ENCODE results near the gene ZNF668.
"Not testable (repeated sequence)": the region's sequence is repeated elsewhere in the genome, so short reads cannot be mapped to it uniquely, and the experiment has no call there.

The ZNF668 gene

DNA sequence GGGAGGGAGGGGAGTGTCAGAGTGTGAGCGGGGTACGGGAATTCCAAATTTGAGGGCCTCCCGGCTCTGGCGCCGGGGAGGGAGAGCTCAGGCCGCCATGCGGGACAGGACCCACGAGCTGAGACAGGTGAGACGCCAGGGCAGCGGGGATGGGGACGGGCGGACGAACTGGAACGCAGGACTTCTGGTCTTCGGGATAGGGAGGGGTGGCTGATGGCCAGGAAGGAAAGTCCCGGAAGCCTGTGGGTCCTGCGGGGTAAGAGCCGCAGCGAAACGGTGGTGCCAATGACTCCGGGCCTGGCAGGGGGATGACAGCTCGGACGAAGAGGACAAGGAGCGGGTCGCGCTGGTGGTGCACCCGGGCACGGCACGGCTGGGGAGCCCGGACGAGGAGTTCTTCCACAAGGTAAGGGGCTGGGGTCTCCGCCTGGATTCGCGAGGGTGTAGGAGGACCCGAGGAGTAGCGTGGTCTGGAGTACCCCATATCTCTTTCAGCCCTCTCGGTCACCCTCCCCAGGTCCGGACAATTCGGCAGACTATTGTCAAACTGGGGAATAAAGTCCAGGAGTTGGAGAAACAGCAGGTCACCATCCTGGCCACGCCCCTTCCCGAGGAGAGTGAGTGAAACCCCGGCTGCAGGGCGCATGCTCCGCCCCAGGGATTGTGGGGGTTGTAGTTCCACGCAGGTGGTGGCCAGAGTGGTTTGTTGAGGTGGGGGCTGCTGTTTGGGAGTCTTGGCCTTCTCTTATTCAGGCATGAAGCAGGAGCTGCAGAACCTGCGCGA, 40.1 kb downstream of the ZNF668 start:
- Mint-ChIP-seq H3K9me3 (no peaks in the 10 kb centered on the region), H3K4me1 (ENCODE audit: low read depth) (peaks cover 22% of the 10 kb centered on the region), H3K36me3 (ENCODE audit: low read depth) (peaks cover 17% of the 10 kb centered on the region), H3K4me3 (peak overlapping the region; percentile 98), H3K27ac (peak overlapping the region; percentile 94), H3K27me3 (ENCODE audit: low read depth) (no peaks in the 10 kb centered on the region)
- DNase-seq (ENCODE audit: low spot score): peak; percentile 87

DNA sequence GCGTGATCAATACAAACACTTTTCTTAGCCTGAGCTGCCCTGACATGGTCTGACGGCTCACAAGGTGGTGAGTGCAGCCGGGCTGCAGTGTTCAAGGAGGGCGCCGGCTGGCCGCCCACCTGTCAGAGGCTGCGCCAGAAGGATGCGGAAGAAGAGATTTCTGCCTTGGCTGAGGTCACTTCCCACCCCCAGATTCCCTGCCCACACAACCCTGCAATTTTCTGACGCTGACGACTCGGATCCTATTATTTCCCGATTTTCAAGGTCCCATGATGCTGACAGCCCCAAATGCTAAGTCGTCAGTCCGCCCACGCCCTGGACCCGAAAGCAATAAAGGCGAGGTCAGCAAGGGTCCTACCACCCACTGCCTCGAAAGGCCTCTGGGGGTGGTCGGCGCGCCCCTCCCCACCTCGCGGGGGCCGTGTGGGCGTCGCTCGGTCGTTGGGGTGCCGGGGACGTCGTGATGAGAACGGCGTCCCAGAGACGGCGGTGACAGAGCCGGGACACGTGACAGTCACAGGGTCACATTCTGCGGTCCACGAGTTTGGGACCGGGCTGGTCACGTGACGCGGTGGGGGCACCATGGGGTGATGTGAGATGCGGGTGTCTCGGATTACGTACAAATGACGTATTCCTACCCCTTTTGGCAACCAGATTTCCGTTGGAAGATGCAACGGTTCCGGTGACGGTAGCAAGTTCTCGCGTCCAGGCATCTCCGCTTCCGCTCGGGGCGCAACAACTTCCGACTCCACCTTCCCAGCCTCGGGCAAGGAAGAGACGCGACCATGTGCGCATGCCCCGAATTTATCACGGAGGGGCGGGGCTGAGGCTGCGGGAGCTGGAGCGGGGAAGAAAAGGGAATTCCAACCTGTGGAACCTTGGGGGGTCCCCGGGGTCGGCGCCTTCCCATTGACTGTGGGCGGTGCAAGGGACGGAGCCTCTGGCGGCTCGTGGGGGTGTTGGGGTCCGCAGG, 41.0 kb downstream of the ZNF668 start, which contains the start of gene STX4:
Gene STX4, plus strand, starts transcription at position 823 of the 973 bp plus-strand sequence. CDS start 248 bp downstream, outside the sequence.
- peak within 1 kb of the TSS; percentile 94 for H3K27ac Mint-ChIP-seq
- no peaks in the 10 kb centered on the region for H3K27me3 Mint-ChIP-seq (ENCODE audit: low read depth)
- no peaks in the 10 kb centered on the region for H3K9me3 Mint-ChIP-seq
- peaks cover 22% of the 10 kb centered on the region for H3K4me1 Mint-ChIP-seq (ENCODE audit: low read depth)
- peak within 1 kb of the TSS; percentile 98 for H3K4me3 Mint-ChIP-seq
- DNase-seq (ENCODE audit: low spot score): peak; percentile 98
- peaks cover 14% of the 10 kb centered on the region for H3K36me3 Mint-ChIP-seq (ENCODE audit: low read depth)

DNA sequence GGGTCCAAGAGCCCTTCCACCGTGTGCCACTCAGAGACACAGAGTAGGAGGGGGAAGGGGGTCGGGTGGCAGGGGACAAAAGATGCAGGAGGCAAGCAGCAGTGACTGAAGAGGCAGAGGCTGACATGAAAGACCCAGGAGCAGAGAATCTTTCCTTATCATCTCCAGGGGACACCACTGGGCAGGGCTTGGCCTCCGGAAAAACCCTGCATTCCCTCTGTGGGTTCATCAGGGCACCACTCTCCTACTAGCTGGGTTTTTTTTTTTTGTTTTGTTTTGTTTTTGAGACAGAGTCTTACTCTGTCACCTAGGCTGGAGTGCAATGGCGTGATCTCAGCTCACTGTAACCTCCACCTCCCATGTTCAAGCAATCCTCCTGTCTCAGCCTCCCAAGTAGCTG, 42.8 kb downstream of the ZNF668 start:
- peaks cover 22% of the 10 kb centered on the region for H3K4me1 Mint-ChIP-seq (ENCODE audit: low read depth)
- no peaks in the 10 kb centered on the region for H3K27me3 Mint-ChIP-seq (ENCODE audit: low read depth)
- H3K36me3 Mint-ChIP-seq (ENCODE audit: low read depth): peaks cover 9% of the 10 kb centered on the region
- H3K4me3 Mint-ChIP-seq: peak overlapping the region; percentile 9
- no peak for DNase-seq (ENCODE audit: low spot score)
- no peaks in the 10 kb centered on the region for H3K9me3 Mint-ChIP-seq
- no peak overlapping the region for H3K27ac Mint-ChIP-seq

DNA sequence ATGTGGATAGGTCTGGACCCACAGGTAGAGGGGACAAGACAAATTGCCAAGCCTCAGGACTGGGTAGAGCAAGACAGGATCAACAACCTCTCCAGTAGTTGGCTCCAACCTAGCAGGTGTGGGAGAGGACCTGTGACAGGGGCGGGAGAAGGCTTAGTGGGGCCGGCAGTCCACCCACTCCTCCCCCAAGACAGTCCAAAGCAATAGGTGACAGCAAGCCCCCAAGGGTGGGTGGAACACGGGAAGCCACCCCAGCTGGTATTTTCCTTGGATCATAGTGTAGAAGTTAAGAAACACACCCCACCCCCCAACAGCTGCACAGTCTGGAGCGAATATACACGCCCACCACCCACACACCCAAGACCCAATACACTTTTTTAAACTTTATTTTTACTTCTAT, 44.8 kb downstream of the ZNF668 start:
- peaks cover 4% of the 10 kb centered on the region for H3K36me3 Mint-ChIP-seq (ENCODE audit: low read depth)
- no peak for DNase-seq (ENCODE audit: low spot score)
- no peak overlapping the region for H3K27ac Mint-ChIP-seq
- no peaks in the 10 kb centered on the region for H3K27me3 Mint-ChIP-seq (ENCODE audit: low read depth)
- H3K4me1 Mint-ChIP-seq (ENCODE audit: low read depth): peaks cover 14% of the 10 kb centered on the region
- H3K4me3 Mint-ChIP-seq: no peak overlapping the region
- H3K9me3 Mint-ChIP-seq: no peaks in the 10 kb centered on the region

DNA sequence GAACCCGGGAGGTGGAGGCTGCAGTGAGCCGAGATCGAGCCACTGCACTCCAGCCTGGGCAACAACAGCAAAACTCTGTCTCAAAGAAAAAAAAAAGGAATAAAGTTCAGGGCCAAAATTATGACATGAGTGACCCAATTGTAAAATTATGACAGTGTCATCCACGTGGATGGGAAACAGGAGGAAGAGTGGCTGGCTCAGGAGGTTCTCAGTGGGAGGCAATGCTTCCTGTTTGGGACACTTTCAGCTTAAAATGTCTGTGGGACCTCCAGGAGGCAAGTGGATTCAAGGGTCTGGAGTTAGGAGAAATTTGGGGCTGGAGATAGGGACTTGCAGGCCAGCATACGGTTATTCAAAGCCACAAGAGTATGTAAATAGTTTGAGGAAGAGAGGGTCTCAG, 48.7 kb downstream of the ZNF668 start:
- DNase-seq (ENCODE audit: low spot score): no peak
- no peaks in the 10 kb centered on the region for H3K36me3 Mint-ChIP-seq (ENCODE audit: low read depth)
- no peak overlapping the region for H3K27ac Mint-ChIP-seq
- H3K9me3 Mint-ChIP-seq: no peaks in the 10 kb centered on the region
- H3K4me3 Mint-ChIP-seq: no peak overlapping the region
- peaks cover 9% of the 10 kb centered on the region for H3K4me1 Mint-ChIP-seq (ENCODE audit: low read depth)
- H3K27me3 Mint-ChIP-seq (ENCODE audit: low read depth): no peaks in the 10 kb centered on the region

DNA sequence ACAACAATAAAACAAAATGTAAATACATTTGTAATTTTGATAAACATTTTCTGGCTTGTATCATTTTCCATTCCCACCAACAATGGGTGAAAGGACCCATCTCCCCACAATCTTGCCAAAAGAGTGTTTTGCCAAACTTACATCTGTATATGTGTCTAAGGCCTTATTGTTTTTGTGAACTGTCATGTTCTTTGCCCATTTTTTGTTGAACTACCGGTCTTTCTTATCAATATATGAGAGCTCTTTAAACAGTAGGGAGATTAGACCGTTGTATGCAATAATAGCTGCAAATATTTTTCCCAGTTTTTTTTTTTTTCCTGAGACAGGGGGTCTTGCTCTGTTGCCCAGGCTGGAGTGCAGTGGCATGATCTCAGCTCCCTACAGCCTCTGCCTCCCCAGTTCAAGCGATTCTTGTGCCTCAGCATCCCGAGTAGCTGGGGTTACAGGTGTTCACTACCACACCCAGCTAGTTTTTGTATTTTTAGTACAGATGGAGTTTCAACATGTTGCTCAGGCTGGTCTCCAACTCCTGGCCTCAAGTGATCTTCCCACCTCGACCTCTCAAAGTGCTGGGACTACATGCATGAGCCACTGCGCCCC, 50.3 kb downstream of the ZNF668 start:
- Mint-ChIP-seq H3K36me3 (ENCODE audit: low read depth) (no peaks in the 10 kb centered on the region), H3K4me3 (no peak overlapping the region), H3K9me3 (no peaks in the 10 kb centered on the region), H3K27ac (no peak overlapping the region), H3K27me3 (ENCODE audit: low read depth) (no peaks in the 10 kb centered on the region), H3K4me1 (ENCODE audit: low read depth) (peaks cover 9% of the 10 kb centered on the region)
- DNase-seq (ENCODE audit: low spot score): no peak

DNA sequence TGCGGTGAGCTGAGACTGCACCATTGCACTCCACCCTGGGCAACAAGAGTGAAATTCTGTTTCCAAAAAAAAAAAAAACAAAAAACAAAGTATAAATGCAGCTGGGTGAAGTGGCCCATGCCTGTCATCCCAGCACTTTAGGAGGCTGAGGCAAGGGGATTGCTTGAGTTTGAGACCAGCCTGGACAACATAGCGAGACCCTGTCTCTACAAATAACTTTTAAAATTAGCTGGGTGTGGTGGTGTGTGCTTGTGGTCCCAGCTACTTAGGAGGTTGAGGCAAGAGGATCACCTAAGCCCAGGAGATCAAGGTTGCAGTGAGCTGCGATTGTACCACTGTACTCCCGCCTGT, 50.8 kb downstream of the ZNF668 start:
- no peaks in the 10 kb centered on the region for H3K36me3 Mint-ChIP-seq (ENCODE audit: low read depth)
- no peaks in the 10 kb centered on the region for H3K27me3 Mint-ChIP-seq (ENCODE audit: low read depth)
- no peak for DNase-seq (ENCODE audit: low spot score)
- no peaks in the 10 kb centered on the region for H3K9me3 Mint-ChIP-seq
- H3K4me1 Mint-ChIP-seq (ENCODE audit: low read depth): peaks cover 9% of the 10 kb centered on the region
- no peak overlapping the region for H3K4me3 Mint-ChIP-seq
- H3K27ac Mint-ChIP-seq: no peak overlapping the region

DNA sequence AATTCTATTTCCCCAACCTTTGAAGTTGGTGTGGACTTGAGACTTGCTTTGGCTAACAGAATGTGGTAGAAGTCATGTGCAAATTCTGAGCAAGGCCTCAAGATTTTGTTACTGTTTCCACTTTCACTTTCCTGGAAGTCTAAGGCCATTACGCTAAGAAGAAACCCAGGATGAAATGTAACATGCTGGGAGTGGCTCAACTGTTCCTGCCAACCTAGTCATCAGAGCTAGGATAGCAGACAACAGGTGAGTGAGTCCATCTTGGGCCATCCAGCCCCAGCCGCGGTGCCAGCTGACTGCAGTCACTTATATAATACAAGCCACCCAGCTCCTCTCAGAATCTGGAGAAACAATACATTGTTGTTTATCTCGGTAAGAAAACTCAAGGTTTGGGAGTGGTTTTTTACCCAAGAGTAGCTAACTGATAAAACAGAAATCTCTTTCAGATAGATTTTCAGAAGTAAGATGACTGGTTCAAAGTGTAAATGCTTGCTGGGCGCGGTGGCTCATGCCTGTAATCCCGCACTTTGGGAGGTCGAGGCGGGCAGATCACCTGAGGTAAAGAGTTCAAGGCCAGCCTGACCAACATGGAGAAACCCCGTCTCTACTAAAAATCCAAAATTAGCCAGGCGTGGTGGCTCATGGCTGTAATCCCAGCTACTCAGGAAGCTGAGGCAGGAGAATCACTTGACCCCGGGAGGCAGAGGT, 51.3 kb downstream of the ZNF668 start:
- Mint-ChIP-seq H3K9me3 (no peaks in the 10 kb centered on the region), H3K36me3 (ENCODE audit: low read depth) (no peaks in the 10 kb centered on the region), H3K4me1 (ENCODE audit: low read depth) (peaks cover 9% of the 10 kb centered on the region), H3K27ac (no peak overlapping the region), H3K4me3 (no peak overlapping the region), H3K27me3 (ENCODE audit: low read depth) (no peaks in the 10 kb centered on the region)
- no peak for DNase-seq (ENCODE audit: low spot score)

DNA sequence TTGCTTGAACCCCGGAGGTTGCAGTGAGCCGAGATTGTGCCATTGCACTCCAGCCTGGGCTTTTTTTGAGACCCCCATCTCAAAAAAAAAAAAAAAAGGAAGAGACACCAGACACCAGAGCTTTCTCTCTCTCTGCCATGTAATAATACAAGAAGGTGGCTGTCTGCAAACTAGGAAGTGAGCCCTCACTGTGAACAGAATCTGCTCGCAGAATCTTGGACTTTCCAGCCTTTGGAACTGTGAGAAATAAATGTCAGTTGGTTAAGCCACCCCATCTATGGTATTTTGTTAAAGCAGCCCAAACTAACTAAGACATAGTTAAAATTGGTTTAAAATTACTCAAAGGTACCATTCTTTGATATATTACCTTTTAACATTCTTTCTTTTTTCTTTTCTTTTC, 53.5 kb downstream of the ZNF668 start:
- Mint-ChIP-seq H3K4me1 (ENCODE audit: low read depth) (peaks cover 9% of the 10 kb centered on the region), H3K9me3 (no peaks in the 10 kb centered on the region)

DNA sequence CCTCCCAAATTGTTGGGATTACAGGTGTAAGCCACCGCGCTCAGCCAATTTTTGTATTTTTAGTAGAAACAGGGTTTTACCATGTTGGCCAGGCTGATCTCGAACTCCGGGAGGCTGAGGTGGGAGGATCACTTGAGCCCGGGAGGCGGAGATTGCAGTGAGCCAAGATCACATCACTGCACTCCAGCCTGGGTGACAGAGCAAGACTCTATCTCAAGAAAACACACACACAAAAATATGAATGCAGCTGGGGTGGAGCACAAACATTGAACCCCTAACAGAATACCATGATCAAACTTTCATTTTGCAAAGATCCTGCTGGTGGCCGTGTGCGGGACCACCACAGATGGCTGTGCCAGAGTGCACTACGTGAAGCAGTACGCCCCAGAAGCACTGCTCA, 56.3 kb downstream of the ZNF668 start:
- H3K4me1 Mint-ChIP-seq (ENCODE audit: low read depth); H3K4me3 Mint-ChIP-seq; H3K9me3 Mint-ChIP-seq; H3K27ac Mint-ChIP-seq; H3K36me3 Mint-ChIP-seq (ENCODE audit: low read depth); DNase-seq (ENCODE audit: low spot score): not testable (repeated sequence)
- H3K27me3 Mint-ChIP-seq (ENCODE audit: low read depth): peaks cover 15% of the 10 kb centered on the region

More for the DNA sequence above, 53.5 kb downstream of the ZNF668 start:
- no peak overlapping the region for H3K4me3 Mint-ChIP-seq
- no peaks in the 10 kb centered on the region for H3K27me3 Mint-ChIP-seq (ENCODE audit: low read depth)
- no peak for DNase-seq (ENCODE audit: low spot score)
- H3K27ac Mint-ChIP-seq: no peak overlapping the region
- H3K36me3 Mint-ChIP-seq (ENCODE audit: low read depth): no peaks in the 10 kb centered on the region

DNA sequence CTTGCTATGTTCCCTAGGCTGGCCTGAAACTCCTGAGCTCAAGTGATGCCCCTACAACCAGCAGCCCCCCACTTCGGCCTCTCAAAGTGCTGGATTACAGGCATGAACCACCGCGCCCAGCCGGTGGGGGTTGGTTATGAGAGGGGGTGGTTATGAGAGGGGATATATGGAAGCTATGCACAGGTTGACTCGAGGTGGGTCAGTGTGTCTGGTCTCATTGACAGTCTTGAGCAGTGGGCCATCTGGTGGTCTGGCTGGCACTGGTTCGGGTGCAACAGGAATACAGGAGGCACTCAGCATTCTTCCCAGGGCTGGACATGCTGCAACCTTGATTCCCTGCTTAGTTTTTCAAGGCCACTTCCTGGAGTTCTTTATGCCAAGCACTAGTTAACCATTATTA, 58.0 kb downstream of the ZNF668 start:
- no peak for DNase-seq (ENCODE audit: low spot score)
- Mint-ChIP-seq H3K9me3 (no peaks in the 10 kb centered on the region), H3K4me3 (no peak overlapping the region), H3K27me3 (ENCODE audit: low read depth) (peaks cover 33% of the 10 kb centered on the region), H3K4me1 (ENCODE audit: low read depth) (no peaks in the 10 kb centered on the region), H3K27ac (no peak overlapping the region), H3K36me3 (ENCODE audit: low read depth) (no peaks in the 10 kb centered on the region)

DNA sequence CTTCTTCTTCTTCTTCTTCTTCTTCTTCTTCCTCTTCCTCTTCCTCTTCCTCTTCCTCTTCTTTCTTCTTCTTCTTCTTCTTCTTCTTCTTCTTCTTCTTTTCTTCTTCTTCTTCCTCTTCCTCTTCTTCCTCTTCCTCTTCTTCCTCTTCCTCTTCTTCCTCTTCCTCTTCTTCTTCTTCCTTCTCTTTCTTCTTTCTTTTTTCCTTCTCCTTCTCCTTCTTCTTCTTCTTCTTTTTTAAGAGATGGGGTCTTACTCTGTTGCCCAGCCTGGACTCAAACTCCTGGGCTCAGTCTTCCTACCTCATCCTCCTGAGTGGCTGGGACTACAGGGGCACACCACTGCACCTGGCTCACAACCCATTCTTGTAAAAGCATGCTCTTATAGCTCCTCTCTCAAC, 60.7 kb downstream of the ZNF668 start:
- H3K36me3 Mint-ChIP-seq (ENCODE audit: low read depth); H3K4me3 Mint-ChIP-seq; H3K27ac Mint-ChIP-seq; H3K4me1 Mint-ChIP-seq (ENCODE audit: low read depth); H3K9me3 Mint-ChIP-seq; DNase-seq (ENCODE audit: low spot score): not testable (repeated sequence)
- peaks cover 44% of the 10 kb centered on the region for H3K27me3 Mint-ChIP-seq (ENCODE audit: low read depth)

DNA sequence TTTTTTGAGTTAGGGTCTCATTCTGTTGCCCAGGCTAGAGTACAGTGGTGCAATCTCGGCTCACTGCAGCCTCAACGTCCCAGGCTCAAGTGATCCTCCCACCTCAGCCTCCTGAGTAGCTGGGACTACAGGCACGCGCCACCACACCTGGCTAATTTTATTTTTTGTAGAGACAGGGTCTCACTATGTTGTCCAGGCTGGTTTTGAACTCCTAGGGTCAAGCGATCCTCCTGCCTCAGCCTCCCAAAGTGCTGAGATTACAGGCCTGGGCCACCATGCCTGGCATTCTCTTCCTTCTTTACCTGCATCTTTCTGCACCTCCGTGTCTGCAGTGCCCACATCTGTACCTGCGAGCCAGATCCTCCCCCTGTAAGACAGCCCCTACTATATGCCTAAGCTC, 62.2 kb downstream of the ZNF668 start:
- not testable (repeated sequence) for H3K36me3 Mint-ChIP-seq (ENCODE audit: low read depth); H3K27ac Mint-ChIP-seq; H3K9me3 Mint-ChIP-seq; DNase-seq (ENCODE audit: low spot score); H3K4me1 Mint-ChIP-seq (ENCODE audit: low read depth)
- Mint-ChIP-seq H3K4me3 (peak overlapping the region; percentile 42), H3K27me3 (ENCODE audit: low read depth) (peaks cover 47% of the 10 kb centered on the region)

All from T-helper 2 cell treated with Interferon-gamma antibody and Interleukin-4, amounts not matched to agents 5 μg/mL and 100 μg/mL, for 36 hours (primary cell).